ENCODE data around the gene DOCK1.

Gene DOCK1

DNA sequence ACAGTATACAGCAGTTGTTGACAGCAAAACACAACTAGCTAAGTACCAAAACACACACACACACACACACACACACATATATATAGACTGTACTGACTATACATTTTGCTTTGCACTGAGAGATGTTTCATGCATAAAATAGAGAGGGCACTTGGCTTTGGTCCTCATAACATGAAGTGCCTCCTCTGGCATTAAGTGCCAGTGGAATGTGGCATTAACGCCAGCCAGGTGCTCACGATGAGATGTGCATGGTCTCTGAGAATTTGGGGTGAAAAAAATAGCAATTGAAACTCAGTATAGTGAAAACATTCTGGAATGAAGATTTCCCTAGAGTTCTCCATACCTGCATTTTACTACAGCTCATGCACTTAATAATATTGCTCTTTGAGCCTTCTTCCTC lies 361.2 kb downstream of the DOCK1 start:
- Histone ChIP-seq H3K4me3 (ENCODE audit: severe bottlenecking) (no peak overlapping the region), H3K27ac (ENCODE audit: poor library complexity, severe bottlenecking) (no peak overlapping the region), H3K4me1 (ENCODE audit: insufficient read depth, poor library complexity, severe bottlenecking) (no peaks in the 10 kb centered on the region), H3K36me3 (ENCODE audit: low read depth) (no peaks in the 10 kb centered on the region), H3K9me3 (ENCODE audit: severe bottlenecking) (no peaks in the 10 kb centered on the region), H3K27me3 (ENCODE audit: insufficient read depth, poor library complexity, severe bottlenecking) (no peaks in the 10 kb centered on the region)
- DNase-seq (ENCODE audit: low spot score) (no peak), ATAC-seq (ENCODE audit: low read depth) (no peak)
- no peak for TF ChIP-seq CTCF (IDR thresholded peaks at IDR 0.05; ENCODE audit: poor library complexity, severe bottlenecking)

- H3K4me1 ChIP-seq (ENCODE audit: insufficient read depth, poor library complexity, severe bottlenecking) = no peaks in the 10 kb centered on the region
- H3K36me3 ChIP-seq (ENCODE audit: low read depth) = no peaks in the 10 kb centered on the region
- H3K9me3 ChIP-seq (ENCODE audit: severe bottlenecking) = no peaks in the 10 kb centered on the region
- no peak for ATAC-seq (ENCODE audit: low read depth)
- DNase-seq (ENCODE audit: low spot score) = no peak
- no peaks in the 10 kb centered on the region for H3K27me3 ChIP-seq (ENCODE audit: insufficient read depth, poor library complexity, severe bottlenecking)
- TF ChIP-seq CTCF (IDR thresholded peaks at IDR 0.05; ENCODE audit: poor library complexity, severe bottlenecking) = no peak
- no peak overlapping the region for H3K27ac ChIP-seq (ENCODE audit: poor library complexity, severe bottlenecking)
- H3K4me3 ChIP-seq (ENCODE audit: severe bottlenecking) = no peak overlapping the region
These were observed 362.2 kb downstream of the DOCK1 start for GRCh38 chr10:127267442-127267841.

DNA sequence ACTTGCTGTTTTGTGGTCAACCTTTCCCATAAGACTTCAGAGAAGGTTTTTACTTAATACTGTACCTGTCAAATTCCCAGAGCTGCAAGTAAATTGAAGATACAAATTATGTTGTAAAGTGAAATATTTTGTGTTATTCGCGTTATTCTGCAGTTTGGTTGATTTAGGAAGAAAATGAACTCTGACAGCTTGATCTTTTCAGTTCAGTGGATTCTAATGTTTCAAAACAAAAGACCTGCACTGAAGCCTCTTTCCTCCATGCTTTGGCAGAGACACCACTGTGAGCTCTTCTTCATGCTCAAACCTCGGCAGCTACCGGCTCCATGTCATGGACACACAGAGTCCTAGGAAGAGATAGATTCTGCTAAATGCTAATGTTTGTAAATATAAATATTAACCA lies 366.8 kb downstream of the DOCK1 start:
- Histone ChIP-seq H3K36me3 (ENCODE audit: low read depth) (no peaks in the 10 kb centered on the region), H3K27ac (ENCODE audit: poor library complexity, severe bottlenecking) (no peak overlapping the region), H3K9me3 (ENCODE audit: severe bottlenecking) (no peaks in the 10 kb centered on the region), H3K27me3 (ENCODE audit: insufficient read depth, poor library complexity, severe bottlenecking) (no peaks in the 10 kb centered on the region), H3K4me1 (ENCODE audit: insufficient read depth, poor library complexity, severe bottlenecking) (no peaks in the 10 kb centered on the region), H3K4me3 (ENCODE audit: severe bottlenecking) (no peak overlapping the region)
- DNase-seq (ENCODE audit: low spot score) (no peak), ATAC-seq (ENCODE audit: low read depth) (no peak)
- TF ChIP-seq CTCF (IDR thresholded peaks at IDR 0.05; ENCODE audit: poor library complexity, severe bottlenecking) = no peak

DNA sequence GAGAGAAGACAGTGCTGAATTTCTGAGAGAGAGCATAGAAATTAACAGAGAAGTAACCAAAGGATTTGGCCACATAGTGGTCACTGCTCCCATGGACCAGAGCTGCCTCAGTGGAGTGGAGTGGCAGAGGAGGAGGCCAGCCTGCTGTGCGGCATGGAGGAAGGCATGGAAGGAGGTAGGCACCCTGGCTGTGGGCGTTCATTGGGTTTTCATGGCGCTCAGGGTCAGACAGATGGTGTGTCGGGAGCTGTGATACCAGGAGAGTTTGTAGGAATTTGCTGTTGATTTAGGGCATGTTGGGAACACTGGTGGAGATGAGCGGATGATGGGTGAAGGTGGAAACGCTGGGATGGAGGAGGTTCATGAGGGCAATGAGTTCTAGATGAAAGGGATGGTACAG lies 370.0 kb downstream of the DOCK1 start:
- no peaks in the 10 kb centered on the region; the same call in 1 of the 2 replicates for H3K36me3 ChIP-seq (ENCODE audit: low read depth)
- no peak overlapping the region for H3K27ac ChIP-seq (ENCODE audit: poor library complexity, severe bottlenecking)
- H3K27me3 ChIP-seq (ENCODE audit: insufficient read depth, poor library complexity, severe bottlenecking) = no peaks in the 10 kb centered on the region
- H3K4me1 ChIP-seq (ENCODE audit: insufficient read depth, poor library complexity, severe bottlenecking) = no peaks in the 10 kb centered on the region
- TF ChIP-seq CTCF (IDR thresholded peaks at IDR 0.05; ENCODE audit: poor library complexity, severe bottlenecking) = no peak
- DNase-seq (ENCODE audit: low spot score) (no peak), ATAC-seq (ENCODE audit: low read depth) (no peak)
- no peak overlapping the region for H3K4me3 ChIP-seq (ENCODE audit: severe bottlenecking)
- H3K9me3 ChIP-seq (ENCODE audit: severe bottlenecking) = no peaks in the 10 kb centered on the region

DNA sequence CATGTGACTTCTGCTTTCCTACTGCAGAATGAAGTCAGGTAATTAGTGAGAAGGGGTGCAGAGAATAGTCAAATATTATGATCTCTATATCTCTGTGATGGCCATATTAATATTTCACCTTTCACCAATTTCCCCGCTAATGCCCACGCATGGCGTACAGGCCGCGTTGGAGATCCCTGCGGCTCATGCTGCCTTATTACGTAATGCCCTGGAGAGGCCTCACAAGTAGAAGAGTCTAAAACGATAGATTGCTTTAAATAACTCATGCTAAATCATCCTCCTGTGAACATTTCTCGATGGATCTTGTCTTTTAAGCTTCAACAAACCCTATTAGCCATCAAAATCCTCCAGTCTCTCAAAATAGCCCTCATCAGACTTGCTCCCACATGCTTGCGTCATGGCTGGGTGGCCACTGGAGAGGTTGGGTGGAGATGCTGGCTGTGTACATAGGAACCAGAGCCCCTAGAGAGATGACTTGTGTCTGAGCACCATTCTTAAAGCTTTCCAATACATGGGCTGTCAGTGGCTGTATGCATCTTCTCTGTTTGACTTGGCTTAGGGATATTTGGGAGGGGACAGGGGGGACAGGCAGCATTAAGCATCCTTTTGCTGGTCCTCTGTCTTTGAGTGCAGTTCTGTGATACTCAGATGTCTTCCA lies 370.7 kb downstream of the DOCK1 start:
- Histone ChIP-seq H3K27ac (ENCODE audit: poor library complexity, severe bottlenecking) (no peak overlapping the region), H3K9me3 (ENCODE audit: severe bottlenecking) (no peaks in the 10 kb centered on the region), H3K4me1 (ENCODE audit: insufficient read depth, poor library complexity, severe bottlenecking) (no peaks in the 10 kb centered on the region), H3K36me3 (ENCODE audit: low read depth) (no peaks in the 10 kb centered on the region; the same call in 1 of the 2 replicates), H3K27me3 (ENCODE audit: insufficient read depth, poor library complexity, severe bottlenecking) (no peaks in the 10 kb centered on the region), H3K4me3 (ENCODE audit: severe bottlenecking) (no peak overlapping the region)
- TF ChIP-seq CTCF (IDR thresholded peaks at IDR 0.05; ENCODE audit: poor library complexity, severe bottlenecking) = no peak
- DNase-seq (ENCODE audit: low spot score) (no peak), ATAC-seq (ENCODE audit: low read depth) (no peak)

Data from RWPE2 (cell line).